Karpas-422 (cell line): ENCODE results near the gene PIGQ. TPM values are rescaled to one million over a fixed set of nuclear protein-coding genes. Genes with fewer than 3 reads are reported as not detected.

Source experiments
- DNase-seq: peaks from one replicate; pipeline ENCODE4 v3.0.0-alpha.2; 2015
- H2AFZ ChIP-seq: fragments of 200-600 bp; sonication (generic); 2 replicates; pipeline ENCODE4 v1.6.1; 2014; ENCODE audit warnings: antibody characterized with exemption, low read length, mixed read lengths
- H3K27ac ChIP-seq: fragments of 200-600 bp; sonication (generic); 2 replicates; pipeline ENCODE4 v1.5.1; 2014; ENCODE audit warnings: mild to moderate bottlenecking, low read length, moderate library complexity
- H3K27me3 ChIP-seq: fragments of 200-600 bp; sonication (generic); 2 replicates; pipeline ENCODE4 v1.6.1; 2014; ENCODE audit warnings: low read length, mixed read lengths
- H3K36me3 ChIP-seq: fragments of 200-600 bp; sonication (generic); 2 replicates; pipeline ENCODE4 v1.6.1; 2014; ENCODE audit warnings: low read length, mixed read lengths; ENCODE audit not compliant: insufficient read depth
- H3K4me1 ChIP-seq: fragments of 200-600 bp; sonication (generic); 2 replicates; pipeline ENCODE4 v1.6.1; 2014; ENCODE audit warnings: mild to moderate bottlenecking, low read length, mixed read lengths
- H3K4me2 ChIP-seq: fragments of 200-600 bp; sonication (generic); 2 replicates; pipeline ENCODE4 v1.6.1; 2014; ENCODE audit warnings: low read length, low read depth, mild to moderate bottlenecking; ENCODE audit not compliant: poor library complexity, severe bottlenecking
- H3K4me3 ChIP-seq: fragments of 200-600 bp; sonication (generic); 2 replicates; pipeline ENCODE4 v1.5.1; 2014; ENCODE audit warnings: mild to moderate bottlenecking, antibody characterized with exemption, low read length, mixed read lengths
- H3K79me2 ChIP-seq: fragments of 200-600 bp; sonication (generic); 2 replicates; pipeline ENCODE4 v1.6.1; 2014; ENCODE audit warnings: mild to moderate bottlenecking, low read length, mixed read lengths
- H3K9ac ChIP-seq: fragments of 200-600 bp; sonication (generic); 2 replicates; pipeline ENCODE4 v1.6.0; 2014; ENCODE audit warnings: low read length
- H3K9me2 ChIP-seq: fragments of 200-600 bp; sonication (generic), shearing (Covaris generic); replicated peaks from 2 replicates; pipeline ENCODE4 v1.6.0; 2014; ENCODE audit warnings: mild to moderate bottlenecking, low read length, moderate library complexity; ENCODE audit not compliant: insufficient read depth
- H3K9me3 ChIP-seq: fragments of 300-700, 200-600 bp; sonication (generic); 2 replicates; pipeline ENCODE4 v1.6.1; 2014; ENCODE audit warnings: low read length, mixed read lengths
- H4K20me1 ChIP-seq: fragments of 200-600 bp; sonication (generic); 2 replicates; pipeline ENCODE4 v1.6.1; 2014; ENCODE audit warnings: mild to moderate bottlenecking, antibody characterized with exemption, low read length, low read depth; ENCODE audit not compliant: insufficient read depth
- total RNA-seq: library from RNA; depleted of rRNA; stranded (reverse); fragments of >200 nt; shearing (Covaris generic); gene quantifications from 2 replicates; pipeline ENCODE4 v1.2.3, GENCODE V29; 2014; ENCODE audit warnings: low replicate concordance

Gene PIGQ
- total RNA-seq, 1 experiment from 2014 or later = 35.7 TPM

GRCh38 chr16:620700-621525 lies 51.1 kb downstream of the PIGQ start:
- H3K27ac ChIP-seq = no peak overlapping the region
- H3K27me3 ChIP-seq = no peaks in the 10 kb centered on the region
- no peaks in the 10 kb centered on the region for H3K79me2 ChIP-seq

DNA sequence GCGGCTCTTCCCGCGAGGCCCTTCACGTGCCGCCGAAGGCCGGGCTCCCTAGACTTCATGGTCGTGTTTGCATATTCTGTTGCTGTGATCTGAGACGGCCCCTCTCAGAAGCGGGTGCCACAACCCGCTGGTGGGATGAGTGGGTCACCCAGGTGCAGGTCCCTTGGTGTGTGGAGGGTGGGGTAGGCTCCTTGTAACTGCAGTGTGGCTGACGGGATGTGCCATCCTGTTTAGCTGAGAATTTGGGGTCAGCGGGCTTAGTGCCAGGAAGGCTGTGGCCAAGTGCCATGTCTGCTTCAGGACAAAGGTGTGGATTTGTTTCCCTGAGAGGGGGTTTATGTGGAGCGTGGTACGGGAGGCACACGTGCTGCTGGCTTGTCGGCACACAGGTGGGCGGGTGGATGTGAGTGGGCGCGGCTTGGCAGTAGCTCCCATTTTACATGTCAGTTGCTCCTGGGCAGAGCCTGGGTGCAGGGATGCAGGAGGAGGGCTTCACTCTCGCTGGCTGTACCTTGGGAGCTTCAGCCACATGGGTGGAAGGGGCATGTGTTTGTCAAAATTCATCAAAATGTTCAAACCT lies 51.8 kb downstream of the PIGQ start:
- H3K4me1 ChIP-seq = peaks cover 16% of the 10 kb centered on the region
- no peaks in the 10 kb centered on the region for H3K79me2 ChIP-seq
- H3K4me3 ChIP-seq = no peak overlapping the region
- H3K9ac ChIP-seq = no peak overlapping the region
- H3K9me2 ChIP-seq = no peaks in the 10 kb centered on the region
- H3K9me3 ChIP-seq = no peaks in the 10 kb centered on the region
- no peaks in the 10 kb centered on the region for H3K36me3 ChIP-seq
- DNase-seq = no peak
- no peaks in the 10 kb centered on the region for H3K27me3 ChIP-seq
- H4K20me1 ChIP-seq = 0 out of 2 replicates have a peak, but pooled peaks cover 6% of the 10 kb centered on the region
- H3K4me2 ChIP-seq = no peak overlapping the region
- no peak overlapping the region for H3K27ac ChIP-seq
- H2AFZ ChIP-seq = no peak overlapping the region

More at GRCh38 chr16:620700-621525, 51.1 kb downstream of the PIGQ start:
- Histone ChIP-seq H3K9me3 (no peaks in the 10 kb centered on the region), H2AFZ (no peak overlapping the region), H4K20me1 (0 out of 2 replicates have a peak, but pooled peaks cover 6% of the 10 kb centered on the region), H3K4me1 (peaks cover 16% of the 10 kb centered on the region), H3K4me3 (no peak overlapping the region), H3K36me3 (no peaks in the 10 kb centered on the region), H3K9me2 (no peaks in the 10 kb centered on the region), H3K9ac (no peak overlapping the region), H3K4me2 (no peak overlapping the region)
- no peak for DNase-seq

DNA sequence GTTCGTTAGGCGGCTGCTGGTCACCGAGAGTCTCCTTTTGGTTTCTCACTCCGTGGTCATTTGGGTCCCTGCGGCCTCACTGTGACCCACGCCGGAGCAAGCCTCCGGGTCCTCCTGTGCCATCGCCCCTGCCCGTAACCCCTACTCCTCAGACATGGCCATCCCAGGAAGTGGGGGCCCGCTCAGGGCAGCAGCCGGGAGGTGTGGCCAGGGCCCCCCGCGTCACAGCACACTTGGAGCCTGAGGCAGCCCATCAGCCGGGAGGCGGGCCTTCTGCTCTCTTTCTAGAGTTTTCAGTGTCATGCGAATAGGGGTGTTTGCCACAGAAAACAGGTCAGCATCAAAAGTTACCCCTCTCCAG lies 53.1 kb downstream of the PIGQ start:
- Histone ChIP-seq H3K27ac (no peak overlapping the region), H3K4me2 (no peak overlapping the region)

DNA sequence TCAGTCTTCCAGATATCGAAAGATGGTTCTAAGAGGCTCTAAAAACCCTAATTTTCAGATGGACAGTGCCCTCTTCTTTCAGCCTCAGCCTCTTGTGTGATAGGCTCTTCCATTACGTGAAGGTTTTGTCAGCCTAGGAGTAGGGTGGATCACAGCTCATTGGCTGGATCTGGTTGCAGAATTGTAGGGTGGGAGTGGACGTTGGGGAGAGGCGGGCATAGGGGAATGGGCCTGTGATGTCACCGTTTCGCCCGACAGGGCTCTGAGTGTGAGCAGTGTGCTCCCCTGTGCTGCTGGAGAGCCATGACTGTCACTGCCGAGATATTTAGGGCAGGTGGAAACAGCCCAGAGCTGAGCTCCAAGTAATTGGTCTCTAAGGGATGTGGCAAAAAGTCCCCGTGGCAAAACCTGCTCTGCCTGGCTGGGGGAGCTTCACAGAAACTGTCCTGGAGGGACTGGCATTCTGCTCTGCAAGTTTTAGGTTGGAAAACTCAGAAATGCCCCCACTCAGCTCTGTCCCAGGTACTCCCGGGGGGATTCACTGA lies 54.8 kb downstream of the PIGQ start:
- Histone ChIP-seq H3K27ac (no peak overlapping the region), H2AFZ (no peak overlapping the region), H3K4me3 (no peak overlapping the region), H4K20me1 (0 out of 2 replicates have a peak, but pooled peaks cover 6% of the 10 kb centered on the region), H3K36me3 (no peaks in the 10 kb centered on the region), H3K4me2 (no peak overlapping the region), H3K9me3 (no peaks in the 10 kb centered on the region), H3K79me2 (no peaks in the 10 kb centered on the region), H3K4me1 (peaks cover 16% of the 10 kb centered on the region), H3K9ac (no peak overlapping the region), H3K9me2 (no peaks in the 10 kb centered on the region), H3K27me3 (no peaks in the 10 kb centered on the region)
- no peak for DNase-seq

More for the DNA sequence above, 53.1 kb downstream of the PIGQ start:
- H4K20me1 ChIP-seq = 0 out of 2 replicates have a peak, but pooled peaks cover 6% of the 10 kb centered on the region
- no peak overlapping the region for H3K4me3 ChIP-seq
- H3K27me3 ChIP-seq = no peaks in the 10 kb centered on the region
- DNase-seq = peak; percentile 38
- H3K79me2 ChIP-seq = no peaks in the 10 kb centered on the region
- peaks cover 16% of the 10 kb centered on the region for H3K4me1 ChIP-seq
- no peak overlapping the region for H2AFZ ChIP-seq
- H3K9ac ChIP-seq = no peak overlapping the region
- H3K36me3 ChIP-seq = no peaks in the 10 kb centered on the region
- H3K9me2 ChIP-seq = no peaks in the 10 kb centered on the region
- no peaks in the 10 kb centered on the region for H3K9me3 ChIP-seq

GRCh38 chr16:625117-625976 lies 55.6 kb downstream of the PIGQ start:
- no peaks in the 10 kb centered on the region for H3K79me2 ChIP-seq
- peaks cover 16% of the 10 kb centered on the region for H3K4me1 ChIP-seq
- no peaks in the 10 kb centered on the region for H3K9me2 ChIP-seq
- DNase-seq = no peak
- H3K36me3 ChIP-seq = no peaks in the 10 kb centered on the region
- no peak overlapping the region for H3K9ac ChIP-seq
- no peaks in the 10 kb centered on the region for H3K27me3 ChIP-seq
- no peak overlapping the region for H3K4me3 ChIP-seq
- H2AFZ ChIP-seq = no peak overlapping the region
- no peak overlapping the region for H3K4me2 ChIP-seq
- H3K27ac ChIP-seq = no peak overlapping the region
- H3K9me3 ChIP-seq = no peaks in the 10 kb centered on the region
- H4K20me1 ChIP-seq = 0 out of 2 replicates have a peak, but pooled peaks cover 6% of the 10 kb centered on the region

- Histone ChIP-seq H3K9me2 (no peaks in the 10 kb centered on the region), H3K4me1 (peaks cover 21% of the 10 kb centered on the region), H3K27me3 (no peaks in the 10 kb centered on the region), H3K79me2 (no peaks in the 10 kb centered on the region), H3K4me3 (no peak overlapping the region), H3K27ac (no peak overlapping the region), H3K9me3 (no peaks in the 10 kb centered on the region), H3K4me2 (no peak overlapping the region), H4K20me1 (0 out of 2 replicates have a peak, but pooled peaks cover 6% of the 10 kb centered on the region), H3K9ac (no peak overlapping the region), H2AFZ (no peak overlapping the region), H3K36me3 (no peaks in the 10 kb centered on the region)
- no peak for DNase-seq
These were observed 56.4 kb downstream of the PIGQ start for GRCh38 chr16:625977-626765.

- Histone ChIP-seq H3K79me2 (no peaks in the 10 kb centered on the region), H3K4me1 (peaks cover 22% of the 10 kb centered on the region), H3K9me3 (no peaks in the 10 kb centered on the region), H3K4me2 (no peak overlapping the region), H3K9ac (no peak overlapping the region), H3K4me3 (no peak overlapping the region), H2AFZ (no peak overlapping the region), H3K27ac (no peak overlapping the region), H3K9me2 (no peaks in the 10 kb centered on the region), H3K36me3 (no peaks in the 10 kb centered on the region), H4K20me1 (0 out of 2 replicates have a peak, but pooled peaks cover 6% of the 10 kb centered on the region), H3K27me3 (no peaks in the 10 kb centered on the region)
- DNase-seq = no peak
These were observed 57.2 kb downstream of the PIGQ start for GRCh38 chr16:626787-627453.
